Loucy (cell line): ENCODE results near the gene FAM163B.

Experiments
- H2AFZ ChIP-seq: fragments of 200-600 bp; sonication (generic); 2 replicates; pipeline ENCODE4 v1.6.0; 2016; ENCODE audit warnings: antibody characterized with exemption, mild to moderate bottlenecking, low read length, moderate library complexity
- H3F3A ChIP-seq: fragments of 200-600 bp; 2 replicates; pipeline ENCODE4 v1.6.0; 2016; ENCODE audit warnings: antibody characterized with exemption, low read depth, mild to moderate bottlenecking
- H3K27me3 ChIP-seq: fragments of 200-600 bp; sonication (generic); 2 replicates; pipeline ENCODE4 v1.6.1; 2014; ENCODE audit warnings: low read length, mild to moderate bottlenecking; ENCODE audit not compliant: insufficient read depth, poor library complexity, severe bottlenecking
- H3K36me3 ChIP-seq: fragments of 200-600 bp; sonication (generic); 2 replicates; pipeline ENCODE4 v1.6.1; 2016; ENCODE audit warnings: low read length; ENCODE audit not compliant: insufficient read depth
- H3K4me1 ChIP-seq: fragments of 200-600 bp; sonication (generic); 2 replicates; pipeline ENCODE4 v1.5.1; 2014; ENCODE audit warnings: low read length, mild to moderate bottlenecking; ENCODE audit not compliant: insufficient read depth, poor library complexity, severe bottlenecking
- H3K4me2 ChIP-seq: fragments of 200-600 bp; sonication (generic); 2 replicates; pipeline ENCODE4 v1.6.0; 2014; ENCODE audit warnings: antibody characterized with exemption, low read length, low read depth, mild to moderate bottlenecking; ENCODE audit not compliant: poor library complexity, severe bottlenecking
- H3K4me3 ChIP-seq: fragments of 200-600 bp; sonication (generic); 2 replicates; pipeline ENCODE4 v1.5.1; 2014; ENCODE audit warnings: low read length, mild to moderate bottlenecking, mixed read lengths; ENCODE audit not compliant: poor library complexity, severe bottlenecking
- H3K79me2 ChIP-seq: fragments of 200-600 bp; sonication (generic); 2 replicates; pipeline ENCODE4 v1.6.1; 2014; ENCODE audit warnings: low read length; ENCODE audit not compliant: insufficient read depth
- H3K9ac ChIP-seq: fragments of 200-600 bp; sonication (generic); 2 replicates; pipeline ENCODE4 v1.6.0; 2014; ENCODE audit warnings: mild to moderate bottlenecking, low read depth, low read length, moderate library complexity; ENCODE audit not compliant: poor library complexity, severe bottlenecking
- H3K9me2 ChIP-seq: fragments of 200-600 bp; sonication (generic); replicated peaks from 2 replicates; pipeline ENCODE4 v1.6.1; 2016; ENCODE audit warnings: low read depth, low read length, mixed read lengths
- H3K9me3 ChIP-seq: fragments of 200-600 bp; sonication (generic); 2 replicates; pipeline ENCODE4 v1.6.1; 2014; ENCODE audit warnings: mild to moderate bottlenecking, antibody characterized with exemption, low read length, low read depth; ENCODE audit not compliant: insufficient read depth
- H4K20me1 ChIP-seq: fragments of 200-600 bp; sonication (generic); 2 replicates; pipeline ENCODE4 v1.6.0; 2014; ENCODE audit warnings: antibody characterized with exemption, low read length, mild to moderate bottlenecking; ENCODE audit not compliant: insufficient read depth, poor library complexity, severe bottlenecking
- CTCF ChIP-seq: fragments of 200-600 bp; sonication (generic); conservative IDR thresholded peaks from 2 replicates; pipeline ENCODE4 v1.5.1; 2014; ENCODE audit warnings: mild to moderate bottlenecking, antibody characterized with exemption, low read length
- EZH2phosphoT487 ChIP-seq: fragments of 200-600 bp; IDR thresholded peaks from 2 replicates; pipeline ENCODE4 v1.6.1; 2018; ENCODE audit warnings: antibody characterized with exemption, mild to moderate bottlenecking, moderate library complexity, borderline replicate concordance

FAM163B gene

GRCh38 chr9:133612816-133613215 lies 3.6 kb upstream of the FAM163B start:
- Histone ChIP-seq H3K36me3 (no peaks in the 10 kb centered on the region), H3K9me3 (no peaks in the 10 kb centered on the region), H3K4me3 (no peak overlapping the region), H2AFZ (no peak overlapping the region), H3K4me2 (no peak overlapping the region), H3K9me2 (no peaks in the 10 kb centered on the region), H3K79me2 (no peaks in the 10 kb centered on the region), H4K20me1 (no peaks in the 10 kb centered on the region), H3F3A (no peaks in the 10 kb centered on the region), H3K27me3 (no peaks in the 10 kb centered on the region), H3K9ac (no peak overlapping the region), H3K4me1 (no peaks in the 10 kb centered on the region)
- TF ChIP-seq CTCF (no peak), EZH2phosphoT487 (no peak)

GRCh38 chr9:133612051-133612450 lies 2.9 kb upstream of the FAM163B start:
- Histone ChIP-seq H3K4me2 (no peak overlapping the region), H3K79me2 (no peaks in the 10 kb centered on the region), H2AFZ (no peak overlapping the region), H3K9me2 (no peaks in the 10 kb centered on the region), H3K4me3 (no peak overlapping the region), H3K4me1 (no peaks in the 10 kb centered on the region), H4K20me1 (no peaks in the 10 kb centered on the region), H3K9me3 (no peaks in the 10 kb centered on the region), H3K36me3 (no peaks in the 10 kb centered on the region), H3K9ac (no peak overlapping the region), H3F3A (no peaks in the 10 kb centered on the region), H3K27me3 (no peaks in the 10 kb centered on the region)
- TF ChIP-seq CTCF (no peak), EZH2phosphoT487 (no peak)

- Histone ChIP-seq H4K20me1 (no peaks in the 10 kb centered on the region), H3K4me3 (no peak overlapping the region), H3K4me1 (no peaks in the 10 kb centered on the region), H2AFZ (no peak overlapping the region), H3K9me2 (no peaks in the 10 kb centered on the region), H3K4me2 (no peak overlapping the region), H3K9ac (no peak overlapping the region), H3F3A (no peaks in the 10 kb centered on the region), H3K79me2 (no peaks in the 10 kb centered on the region), H3K36me3 (no peaks in the 10 kb centered on the region), H3K9me3 (no peaks in the 10 kb centered on the region), H3K27me3 (no peaks in the 10 kb centered on the region)
- TF ChIP-seq CTCF (no peak), EZH2phosphoT487 (no peak)
These were observed 1.7 kb upstream of the FAM163B start for GRCh38 chr9:133610845-133611244.
